CD4-positive, alpha-beta T cell (primary cell): ENCODE measurements around the gene SNX17. TPM values are rescaled to one million over a fixed set of nuclear protein-coding genes. Genes with fewer than 3 reads are reported as not detected.

Experiments used
- ATAC-seq: fragments of 200-7000 bp; cut with Tn5 transposase; one replicate; pipeline ENCODE4 v1.10.0; 2022; ENCODE audit warnings: mild to moderate bottlenecking; ENCODE audit not compliant: poor library complexity
- CTCF ChIA-PET: fragments of 350-600 bp; sonication (Branson Sonifier 250); formaldehyde crosslinking; loops from one replicate; lab custom pipeline; 2021; ENCODE audit warnings: antibody characterized with exemption, inconsistent platforms; lab: Charles Lee
- POLR2A ChIA-PET: fragments of 350-600 bp; sonication (Branson Sonifier 250); formaldehyde crosslinking; loops from one replicate; lab custom pipeline; 2021; ENCODE audit warnings: antibody characterized with exemption, inconsistent platforms; lab: Charles Lee
- DNase-seq, 14 experiments: peaks; one replicate each; pipeline ENCODE4 v3.0.0-alpha.2; 2013 to 2020; ENCODE audit warnings: mixed read lengths in 2 of 14
- H3K27ac ChIP-seq, 2 donors: one replicate each; pipeline versions ENCODE4 v1.5.1 to v1.7.0; 2013; ENCODE audit warnings: low read length in 2 of 2, low read depth in 1 of 2, mild to moderate bottlenecking in 1 of 2
- H3K27me3 ChIP-seq, 2 experiments: 1 replicate in 1 of 2; 2 replicates in 1 of 2; pipeline versions ENCODE4 v1.6.1 to v1.7.0; 2013; ENCODE audit warnings: low read length in 2 of 2, control low read depth in 1 of 2, mild to moderate bottlenecking in 1 of 2, moderate library complexity in 1 of 2; ENCODE audit not compliant: insufficient read depth in 2 of 2, control insufficient read depth in 1 of 2
- H3K36me3 ChIP-seq: one replicate; pipeline ENCODE4 v1.6.1; 2013; ENCODE audit warnings: low read length, control low read depth; ENCODE audit not compliant: insufficient read depth
- H3K4me1 ChIP-seq: one replicate; pipeline ENCODE4 v1.6.1; 2013; ENCODE audit warnings: low read length, control low read depth; ENCODE audit not compliant: insufficient read depth
- H3K4me3 ChIP-seq: one replicate; pipeline ENCODE4 v1.5.1; 2013; ENCODE audit warnings: mild to moderate bottlenecking, low read length, moderate library complexity
- H3K9me3 ChIP-seq, 2 experiments: 1 replicate in 1 of 2; 2 replicates in 1 of 2; pipeline versions ENCODE4 v1.6.1 to v1.7.0; 2013; ENCODE audit warnings: low read length in 2 of 2, mild to moderate bottlenecking in 2 of 2, control low read depth in 1 of 2, moderate library complexity in 1 of 2; ENCODE audit not compliant: control insufficient read depth in 1 of 2, insufficient read depth in 1 of 2
- H3K27ac Mint-ChIP-seq: one replicate; pipeline ENCODE4 v1.8.0; 2020; ENCODE audit warnings: mixed read lengths
- H3K27me3 Mint-ChIP-seq: one replicate; pipeline ENCODE4 v1.8.0; 2021; ENCODE audit warnings: mixed read lengths
- H3K36me3 Mint-ChIP-seq: one replicate; pipeline ENCODE4 v1.8.0; 2021; ENCODE audit warnings: low read depth, mixed read lengths
- H3K4me1 Mint-ChIP-seq: one replicate; pipeline ENCODE4 v1.8.0; 2021; ENCODE audit warnings: low read depth, mixed read lengths
- H3K4me3 Mint-ChIP-seq: one replicate; pipeline ENCODE4 v1.8.0; 2020; ENCODE audit warnings: mild to moderate bottlenecking, mixed read lengths
- H3K9me3 Mint-ChIP-seq: one replicate; pipeline ENCODE4 v1.8.0; 2020; ENCODE audit warnings: mixed read lengths
- intact Hi-C, 2 experiments: fragments of 100-400 bp; cut with DNase I in 1 of 2; cut with micrococcal nuclease in 1 of 2; formaldehyde crosslinking; loops; one replicate each; pipeline versions ENCODE4 v1.15.1 to v1.9.0; 2023 to 2025; cut with DNase I, micrococcal nuclease
- total RNA-seq, 174 experiments: library from RNA in 2 of 174; stranded (reverse) in 2 of 174; gene quantifications; one replicate each; pipeline ENCODE4 v1.2.3 and lab custom pipeline; 2021 to 2026
- TF ChIP-seq, protein P1 (sequence below): fragments of 200-600 bp; IDR thresholded peaks from one replicate; pipeline ENCODE4 v1.8.0; 2022; ENCODE audit warnings: antibody characterized with exemption, mild to moderate bottlenecking

Gene SNX17
- total RNA-seq, 2 experiments from 2014 or later, result 66.3 to 67.9 TPM

DNA sequence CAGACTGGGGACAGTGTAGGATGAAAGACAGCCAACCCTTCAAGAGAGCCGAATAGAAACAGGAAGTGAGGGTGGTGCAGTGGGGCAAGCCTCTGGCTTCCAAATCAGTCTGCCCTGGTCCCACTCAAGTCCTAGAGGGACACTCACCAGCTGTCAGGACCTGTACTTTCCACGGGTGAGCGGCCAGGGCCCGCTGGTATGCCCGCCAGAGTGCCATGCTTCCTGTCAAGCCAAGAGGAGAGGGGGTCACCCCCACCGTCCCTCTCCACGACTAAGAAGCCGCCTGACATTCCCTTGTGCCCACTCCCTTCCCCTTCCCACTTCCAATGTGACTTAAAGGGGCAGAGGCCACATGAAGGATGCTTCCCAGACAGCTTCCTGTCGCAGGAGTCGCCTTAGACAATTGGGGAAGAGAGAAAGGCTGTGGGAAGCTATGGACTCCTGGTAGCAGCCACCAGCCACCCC is 48.1 kb upstream of the SNX17 start:
- ATAC-seq (peak; percentile 9), DNase-seq (peak in 4 of 14 experiments; percentile 4 to 46 (median 30))
- Histone ChIP-seq H3K4me1 (peaks cover 25% of the 10 kb centered on the region), H3K9me3 (no peaks in the 10 kb centered on the region), H3K27ac (peak overlapping the region; percentile 90 to 93), H3K4me3 (peak overlapping the region; percentile 86), H3K36me3 (peaks cover 13% of the 10 kb centered on the region), H3K27me3 (no peaks in the 10 kb centered on the region)
- intact Hi-C loops, result loop anchor here in 1 of 2 experiments (2.0 to 5.0 kb wide), 4 partner anchors 34 to 260 kb away; partner anchors contain the start of genes ATRAID, GTF3C2, NRBP1 and SLC5A6
- ChIA-PET CTCF (interaction anchor here (0.5 to 1.4 kb wide), 3 partner anchors 10 to 48 kb away, joined by 3 read pairs; partner anchors contain the start of genes EIF2B4 and SNX17), POLR2A (interaction anchor here (0.6 to 2.3 kb wide), 18 partner anchors 8 to 536 kb away, joined by 3 to 24 read pairs (median 6); partner anchors contain the start of genes AGBL5, ATRAID, CCDC121 and CENPA)
- Mint-ChIP-seq H3K4me3 (peak overlapping the region; percentile 100), H3K27ac (peak overlapping the region; percentile 98), H3K27me3 (no peaks in the 10 kb centered on the region), H3K36me3 (peaks cover 47% of the 10 kb centered on the region), H3K9me3 (no peaks in the 10 kb centered on the region), H3K4me1 (peaks cover 31% of the 10 kb centered on the region)
- TF ChIP-seq, protein P1, sequence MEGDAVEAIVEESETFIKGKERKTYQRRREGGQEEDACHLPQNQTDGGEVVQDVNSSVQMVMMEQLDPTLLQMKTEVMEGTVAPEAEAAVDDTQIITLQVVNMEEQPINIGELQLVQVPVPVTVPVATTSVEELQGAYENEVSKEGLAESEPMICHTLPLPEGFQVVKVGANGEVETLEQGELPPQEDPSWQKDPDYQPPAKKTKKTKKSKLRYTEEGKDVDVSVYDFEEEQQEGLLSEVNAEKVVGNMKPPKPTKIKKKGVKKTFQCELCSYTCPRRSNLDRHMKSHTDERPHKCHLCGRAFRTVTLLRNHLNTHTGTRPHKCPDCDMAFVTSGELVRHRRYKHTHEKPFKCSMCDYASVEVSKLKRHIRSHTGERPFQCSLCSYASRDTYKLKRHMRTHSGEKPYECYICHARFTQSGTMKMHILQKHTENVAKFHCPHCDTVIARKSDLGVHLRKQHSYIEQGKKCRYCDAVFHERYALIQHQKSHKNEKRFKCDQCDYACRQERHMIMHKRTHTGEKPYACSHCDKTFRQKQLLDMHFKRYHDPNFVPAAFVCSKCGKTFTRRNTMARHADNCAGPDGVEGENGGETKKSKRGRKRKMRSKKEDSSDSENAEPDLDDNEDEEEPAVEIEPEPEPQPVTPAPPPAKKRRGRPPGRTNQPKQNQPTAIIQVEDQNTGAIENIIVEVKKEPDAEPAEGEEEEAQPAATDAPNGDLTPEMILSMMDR, result no peak

DNA sequence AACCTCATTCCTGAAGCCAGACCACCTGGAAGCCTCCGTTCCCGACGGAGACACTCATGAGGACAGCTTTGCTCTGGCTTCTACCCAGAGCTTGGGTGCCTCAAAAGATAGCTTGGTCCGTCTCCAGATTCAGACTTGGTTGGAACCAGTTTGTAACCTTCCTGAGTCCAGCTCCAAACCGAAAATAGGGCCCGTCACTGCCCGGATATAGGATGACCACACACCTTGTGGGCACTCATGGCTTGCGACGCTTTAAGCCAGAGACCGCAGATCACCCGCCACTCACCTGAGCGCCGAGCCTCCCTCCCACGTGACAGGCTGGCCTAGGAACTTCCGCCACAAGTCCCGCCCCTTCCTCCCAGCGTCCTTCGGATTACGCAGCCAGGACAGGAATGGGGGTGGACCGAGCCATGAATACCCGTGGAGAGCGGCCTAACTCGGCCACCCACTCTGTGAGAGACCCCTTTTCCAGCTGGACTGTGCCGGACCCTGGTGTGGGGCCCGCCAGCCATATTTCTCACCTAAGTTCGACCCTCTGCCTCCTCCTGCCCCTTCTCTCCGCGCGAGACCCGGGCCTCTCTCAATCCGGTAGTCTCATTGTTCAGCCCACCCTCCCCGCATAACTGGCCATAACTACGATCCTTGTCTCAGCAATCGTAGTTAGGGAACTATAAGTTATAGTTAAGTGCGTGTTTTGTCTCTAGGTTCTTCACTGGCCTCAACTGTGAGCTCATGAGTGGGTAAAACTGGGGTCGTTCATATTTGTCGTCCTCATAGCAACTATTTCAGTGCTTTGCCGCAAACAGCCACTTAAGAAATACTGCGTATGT is 47.4 kb upstream of the SNX17 start, which contains the start of gene MPV17:
TSS of gene MPV17 (minus strand) at position 332 of the 830 bp plus-strand sequence. CDS start 580 bp downstream, outside the sequence.
- Mint-ChIP-seq H3K4me3 (peak within 1 kb of the TSS; percentile 100), H3K9me3 (no peaks in the 10 kb centered on the region), H3K4me1 (peaks cover 31% of the 10 kb centered on the region), H3K27me3 (no peaks in the 10 kb centered on the region), H3K36me3 (peaks cover 49% of the 10 kb centered on the region), H3K27ac (peak within 1 kb of the TSS; percentile 98)
- Histone ChIP-seq H3K36me3 (peaks cover 16% of the 10 kb centered on the region), H3K27me3 (no peaks in the 10 kb centered on the region), H3K4me1 (peaks cover 25% of the 10 kb centered on the region), H3K27ac (peak within 1 kb of the TSS; percentile 90 to 93), H3K4me3 (peak within 1 kb of the TSS; percentile 86), H3K9me3 (no peaks in the 10 kb centered on the region)
- peak; percentile 97 for ATAC-seq
- ChIA-PET POLR2A (interaction anchor here (0.6 to 2.3 kb wide), 19 partner anchors 9 to 537 kb away, joined by 3 to 24 read pairs (median 6); partner anchors contain the start of genes AGBL5, ATRAID, CCDC121 and CENPA), CTCF (interaction anchor here (0.5 to 1.4 kb wide), 6 partner anchors 10 to 360 kb away, joined by 3 to 4 read pairs (median 3); partner anchors contain the start of genes EIF2B4 and SNX17)
- DNase-seq, result peak; percentile 77 to 93 (median 82)
- intact Hi-C loops, result loop anchor here (1.0 to 5.0 kb wide), 5 partner anchors 33 to 259 kb away; partner anchors contain the start of genes GTF3C2 (in 2 of the 2), ATRAID (in 1 of the 2), NRBP1 (in 1 of the 2) and SLC5A6 (in 1 of the 2)
- TF ChIP-seq, protein P1, result no peak
